Activated CD4-positive, alpha-beta T cell treated with anti-CD3 and anti-CD28 coated beads, Interleukin-2, amount 50 U/mL, for 16 hours (primary cell): ENCODE results near the gene CD86.
"Not testable (repeated sequence)": the region's sequence is repeated elsewhere in the genome, so short reads cannot be mapped to it uniquely, and the experiment has no call there.

Source experiments
- DNase-seq: peaks from one replicate; pipeline ENCODE4 v3.0.0-alpha.2; 2020

The CD86 gene

GRCh38 chr3:122164983-122165382 is 109.8 kb downstream of the CD86 start:
- DNase-seq: not testable (repeated sequence)

GRCh38 chr3:122167630-122168029 is 112.5 kb downstream of the CD86 start:
- no peak for DNase-seq

- DNase-seq: no peak
These were observed 112.9 kb downstream of the CD86 start for GRCh38 chr3:122168044-122168443.

- no peak for DNase-seq
These were observed 114.7 kb downstream of the CD86 start for GRCh38 chr3:122169911-122170310.
